Non-pigmented ciliary epithelial cell (primary cell): ENCODE results near the gene SLAIN1.

Experiments
- DNase-seq: peaks from one replicate; pipeline ENCODE4 v3.0.0-alpha.2; 2010; ENCODE audit warnings: low read depth

SLAIN1 gene

DNA sequence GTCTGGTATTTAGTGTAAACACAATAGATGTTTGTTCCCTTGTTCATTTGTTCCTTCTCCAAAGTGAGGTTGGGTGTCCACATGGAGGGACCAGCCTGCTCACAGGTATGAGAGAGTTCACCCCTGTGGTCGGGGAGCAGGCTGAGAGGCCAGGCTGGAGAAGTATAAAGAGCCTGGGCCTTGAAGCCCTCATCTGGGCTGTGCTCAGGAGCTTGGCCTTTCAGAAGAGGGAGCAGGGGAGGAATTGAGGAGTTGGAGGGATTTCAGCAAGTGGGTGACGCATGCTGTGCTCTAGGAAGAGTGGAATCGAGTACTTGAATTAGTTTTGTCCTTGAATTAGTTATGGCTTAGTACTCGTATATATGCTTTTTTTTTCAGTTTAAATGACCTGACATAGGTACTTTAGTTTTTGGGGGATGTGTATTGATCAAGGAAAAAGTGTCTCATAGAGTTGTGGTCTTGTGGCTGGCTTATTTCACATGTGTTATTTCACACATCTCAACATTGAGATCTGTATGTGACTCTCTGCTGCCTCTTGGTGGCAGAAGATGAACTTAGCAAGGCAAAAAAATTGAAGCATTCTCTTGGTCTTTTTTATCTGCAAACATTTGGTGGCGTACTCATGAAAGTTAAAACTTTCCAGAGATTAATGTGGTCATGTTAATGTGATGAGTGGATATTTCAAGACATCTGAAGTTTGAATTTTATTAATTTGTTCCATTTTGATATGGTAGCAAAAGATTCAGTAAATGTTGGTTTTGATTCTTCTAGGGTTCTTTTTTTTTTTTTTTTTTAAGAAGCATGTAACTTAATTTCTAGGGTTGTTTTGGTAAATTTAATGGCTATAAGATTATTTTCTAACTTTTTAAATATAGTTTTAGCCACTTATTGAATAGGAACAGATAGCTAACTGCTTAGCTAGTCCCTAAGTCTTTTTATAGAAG, 54.3 kb downstream of the SLAIN1 start:
- DNase-seq, result peak; percentile 15

DNA sequence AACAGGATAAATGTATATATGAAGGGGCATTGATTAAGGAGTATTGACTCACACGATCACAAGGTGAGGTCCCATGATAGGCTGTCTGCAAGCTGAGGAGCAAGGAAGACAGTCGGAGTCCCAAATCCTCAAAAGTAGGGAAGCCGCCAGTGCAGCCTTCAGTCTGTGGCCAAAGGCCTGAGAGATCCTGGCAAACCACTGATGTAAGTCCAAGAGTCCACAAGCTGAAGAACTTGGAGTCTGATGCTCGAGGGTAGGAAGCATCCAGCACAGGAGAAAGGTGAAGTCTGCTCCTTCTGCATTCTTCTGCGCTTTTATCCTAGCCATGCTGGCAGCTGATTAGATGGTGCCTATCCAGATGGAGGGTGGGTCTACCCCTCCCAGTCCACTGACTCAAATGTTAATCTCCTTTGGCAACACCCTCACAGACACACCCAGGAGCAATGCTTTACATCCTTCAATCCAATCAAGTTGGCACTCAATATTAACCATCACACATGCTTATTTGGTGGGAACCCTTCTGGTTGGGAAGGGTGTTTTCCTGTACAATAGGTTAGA, 55.1 kb downstream of the SLAIN1 start:
- no peak for DNase-seq

DNA sequence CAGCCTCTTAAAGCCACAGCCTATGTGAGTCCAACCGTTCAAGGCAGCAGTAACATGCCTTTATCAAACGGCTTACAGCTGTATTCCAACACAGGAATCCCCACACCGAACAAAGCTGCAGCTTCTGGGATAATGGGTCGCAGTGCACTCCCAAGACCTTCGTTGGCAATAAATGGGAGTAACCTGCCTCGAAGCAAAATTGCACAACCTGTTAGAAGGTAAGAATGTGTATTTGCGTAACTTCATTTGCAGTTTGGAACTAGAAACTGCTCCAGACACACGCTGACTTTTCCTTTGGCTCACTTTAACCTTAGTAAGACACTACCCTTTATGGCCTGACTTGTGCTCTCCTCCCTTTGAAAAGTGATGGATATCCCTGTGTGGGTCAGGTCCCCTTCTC, 63.4 kb downstream of the SLAIN1 start:
- no peak for DNase-seq

DNA sequence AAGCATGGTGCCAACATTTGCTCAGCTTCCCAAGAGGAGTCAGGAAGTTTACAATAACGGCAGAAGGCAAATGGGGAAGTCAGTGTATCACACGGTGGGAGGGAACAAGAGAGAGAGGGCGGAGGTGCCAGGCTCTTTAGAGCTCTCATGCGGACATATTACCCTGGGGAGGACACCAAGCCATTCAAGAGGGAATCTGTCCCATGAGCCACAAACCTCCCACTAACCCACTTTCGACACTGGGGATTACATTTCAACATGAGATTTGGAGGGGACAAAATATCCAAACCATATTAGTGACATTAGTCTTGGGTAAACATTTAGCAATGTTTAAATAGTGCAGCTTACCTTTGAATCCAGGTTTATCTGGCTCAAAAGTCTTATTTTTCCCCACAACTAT, 69.9 kb downstream of the SLAIN1 start:
- no peak for DNase-seq

DNA sequence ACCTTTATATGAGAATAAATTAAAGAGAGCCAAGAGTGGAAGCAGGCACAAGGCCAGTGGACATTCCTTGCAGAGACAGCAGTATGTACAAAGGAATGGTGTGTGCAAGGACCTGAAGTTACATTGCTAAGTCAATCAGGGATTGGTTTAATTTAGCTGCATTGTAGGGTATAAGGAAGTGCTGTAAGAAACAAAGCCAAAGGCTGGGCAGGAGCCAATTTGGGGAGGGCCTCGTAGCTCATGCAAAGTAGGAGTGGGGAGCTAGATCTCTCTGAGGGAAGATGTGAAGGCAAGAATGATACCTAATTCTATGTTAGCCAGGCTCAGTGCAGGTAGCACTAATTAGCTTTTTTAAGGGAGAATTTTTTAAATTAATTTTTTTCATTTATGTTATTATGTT, 76.7 kb downstream of the SLAIN1 start:
- DNase-seq, result no peak

DNA sequence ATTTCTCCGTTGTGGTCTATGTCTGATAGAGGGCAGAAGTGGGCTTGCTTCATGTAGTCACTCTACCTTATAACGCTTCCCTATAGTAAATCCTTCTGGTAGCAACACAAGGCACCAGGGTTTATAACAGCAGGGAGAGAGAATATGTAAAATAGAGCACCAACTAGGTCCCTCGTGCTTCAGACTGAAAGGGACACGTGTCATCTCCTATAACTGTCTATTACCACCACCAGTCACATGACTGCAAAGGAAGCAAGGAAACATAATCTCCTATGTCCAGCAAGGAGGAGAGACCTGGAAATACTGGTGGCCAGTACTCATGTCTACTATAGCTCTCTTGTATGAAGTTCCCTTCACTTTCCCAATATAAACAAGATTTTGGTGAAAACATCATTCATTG, 79.2 kb downstream of the SLAIN1 start:
- DNase-seq, result no peak

DNA sequence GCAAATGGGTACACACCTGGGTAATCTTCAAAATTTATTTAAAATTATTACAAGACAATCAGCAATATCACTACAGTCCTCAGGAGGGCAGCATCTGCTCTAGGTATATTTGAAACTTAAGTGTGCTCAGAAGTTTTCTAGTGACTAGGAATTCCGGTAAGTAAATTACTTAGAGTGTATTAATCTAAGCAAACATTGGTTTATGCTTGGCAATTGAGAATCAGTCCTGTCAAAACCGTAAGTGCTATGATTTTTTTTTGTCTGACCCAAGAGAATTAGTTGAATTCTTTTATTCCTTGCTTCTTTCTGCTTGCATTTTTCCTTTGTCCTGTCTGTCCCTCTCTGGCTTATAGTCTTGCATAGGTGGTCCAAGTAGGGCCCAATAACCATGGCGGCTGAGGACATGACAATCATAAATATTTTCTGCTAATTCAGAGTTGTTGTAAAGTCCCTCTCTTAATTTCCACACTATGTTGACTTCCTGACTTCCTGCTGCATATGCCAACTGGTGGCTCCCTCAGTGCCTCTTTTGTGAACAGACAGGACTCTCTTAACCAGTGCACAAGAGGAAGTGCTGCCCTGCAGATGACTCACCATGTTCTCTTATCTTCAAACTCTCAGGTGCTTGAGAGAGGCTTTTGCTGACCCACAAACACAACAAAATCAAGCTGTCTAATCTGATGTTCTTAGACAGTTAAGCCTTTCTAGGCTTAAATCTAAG, 82.2 kb downstream of the SLAIN1 start:
- DNase-seq, result peak; percentile 44

DNA sequence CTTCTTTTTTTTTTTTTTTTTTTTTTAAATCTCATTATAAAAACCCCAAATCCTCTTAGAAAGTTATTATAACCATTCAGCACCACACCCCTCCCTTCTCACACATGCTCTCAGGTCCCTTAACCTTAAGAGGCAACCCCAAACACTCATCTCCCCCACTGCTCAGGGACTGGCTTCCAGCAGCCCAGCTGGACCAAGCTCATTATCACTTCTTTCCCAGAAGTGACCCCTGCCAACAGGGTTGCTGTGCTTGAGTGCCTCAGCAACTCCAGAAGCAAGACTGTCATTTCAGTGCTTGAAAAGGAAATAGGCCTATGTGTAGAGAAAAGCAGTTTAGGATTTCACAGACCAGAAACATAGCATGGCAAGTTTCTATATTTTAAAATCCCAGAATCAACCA, 84.3 kb downstream of the SLAIN1 start:
- no peak for DNase-seq

DNA sequence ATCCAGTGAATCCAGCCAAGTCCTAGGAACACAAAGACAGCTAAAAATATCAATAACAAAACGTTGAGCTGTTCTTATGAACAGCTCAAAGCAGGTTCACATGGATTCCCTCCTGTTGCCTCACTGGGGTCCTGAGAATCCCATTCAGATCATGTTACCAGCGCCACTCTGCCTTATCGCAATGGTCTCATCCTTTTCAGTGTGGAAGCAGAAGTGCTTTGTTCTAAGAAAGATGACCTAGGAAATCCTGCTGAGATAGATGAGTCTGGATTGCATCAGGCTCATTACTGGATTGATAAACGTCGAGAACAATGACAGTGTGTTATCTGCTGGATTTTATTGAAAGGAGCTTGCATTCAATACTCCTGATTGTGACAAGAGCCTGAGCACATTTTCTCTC, 87.0 kb downstream of the SLAIN1 start:
- DNase-seq, result no peak

DNA sequence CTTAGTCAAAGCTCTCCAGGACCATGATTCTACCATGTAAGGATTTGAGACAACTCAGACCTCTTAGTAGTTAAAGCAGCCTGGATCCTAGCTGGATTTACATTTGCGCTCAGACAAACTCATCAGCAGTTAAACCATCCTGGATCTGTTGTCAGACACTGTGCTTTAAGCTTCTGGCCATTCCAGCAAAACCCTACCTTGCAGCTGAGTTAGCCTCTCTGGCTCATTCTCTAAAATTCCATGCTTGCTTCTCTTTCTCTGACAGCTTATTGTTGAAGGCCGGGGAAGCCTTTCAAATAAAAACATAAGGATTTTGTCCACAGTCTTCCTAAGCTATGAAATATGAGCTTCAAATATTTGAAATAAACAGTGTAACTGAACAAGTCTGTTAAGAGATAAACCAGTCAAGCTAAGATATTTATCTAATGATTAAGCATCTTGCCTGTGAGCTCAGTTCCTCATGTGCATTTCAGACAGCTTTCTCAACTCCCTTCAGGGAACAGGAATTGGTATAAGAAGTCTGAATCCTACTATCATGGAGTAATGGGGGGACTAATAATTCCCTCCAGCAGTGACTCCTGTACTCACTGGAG, 89.3 kb downstream of the SLAIN1 start:
- DNase-seq, result no peak

DNA sequence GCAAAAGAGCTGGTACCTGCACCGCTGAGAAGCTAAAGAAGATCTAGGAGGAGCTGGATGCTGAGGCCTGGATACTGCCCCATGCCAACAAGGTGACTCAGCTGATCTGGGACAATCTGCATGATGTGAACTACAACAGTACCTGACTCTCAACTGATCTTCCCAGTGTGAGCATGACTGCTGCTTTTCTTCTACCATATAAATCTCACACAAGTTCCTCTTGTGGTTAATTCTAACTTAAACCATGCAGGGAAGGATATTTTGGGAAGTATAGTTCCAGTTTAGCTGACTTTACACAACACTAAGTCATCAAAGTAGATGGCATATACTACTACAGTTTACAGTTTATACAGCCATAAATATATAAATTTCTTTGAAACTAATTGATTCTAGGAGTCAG, 91.9 kb downstream of the SLAIN1 start:
- no peak for DNase-seq

DNA sequence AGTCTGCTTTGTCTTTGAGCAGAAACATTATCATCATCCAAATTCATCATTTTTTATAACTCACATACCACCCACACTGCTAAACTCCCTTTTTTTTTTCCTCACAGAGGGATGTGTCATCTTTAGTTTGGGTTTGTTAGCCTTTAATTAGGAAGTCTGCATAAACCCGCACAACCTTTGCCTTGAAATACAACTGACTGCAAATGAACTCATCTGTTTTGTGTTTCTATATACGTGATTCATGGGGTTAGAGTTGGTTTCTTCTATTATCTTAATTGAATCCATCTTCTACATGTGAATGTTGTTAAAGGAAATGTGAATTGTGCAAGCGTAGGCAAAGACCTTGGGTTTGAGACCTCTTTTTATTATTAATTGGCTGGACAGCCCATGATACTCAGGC, 102.7 kb downstream of the SLAIN1 start:
- DNase-seq, result no peak

DNA sequence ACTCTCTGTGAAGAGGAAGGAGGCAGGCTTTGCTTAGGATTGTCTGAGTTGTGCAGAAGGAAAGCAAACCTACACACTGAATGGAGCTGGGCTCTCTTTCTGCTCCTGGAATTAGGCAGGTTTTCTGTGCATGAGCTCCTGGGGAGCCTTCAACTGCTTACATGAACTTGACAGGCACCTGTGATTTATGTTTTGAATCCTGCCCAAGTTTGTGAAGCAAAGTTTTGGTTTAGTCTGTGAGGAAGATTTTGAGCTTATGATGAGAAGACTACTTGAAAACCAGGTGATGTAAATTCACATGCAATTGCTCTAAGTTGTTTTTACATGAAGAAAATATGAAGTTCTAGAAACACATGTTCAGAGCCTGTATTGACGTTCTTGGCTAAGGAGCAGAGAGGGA, 109.0 kb downstream of the SLAIN1 start:
- DNase-seq, result no peak

DNA sequence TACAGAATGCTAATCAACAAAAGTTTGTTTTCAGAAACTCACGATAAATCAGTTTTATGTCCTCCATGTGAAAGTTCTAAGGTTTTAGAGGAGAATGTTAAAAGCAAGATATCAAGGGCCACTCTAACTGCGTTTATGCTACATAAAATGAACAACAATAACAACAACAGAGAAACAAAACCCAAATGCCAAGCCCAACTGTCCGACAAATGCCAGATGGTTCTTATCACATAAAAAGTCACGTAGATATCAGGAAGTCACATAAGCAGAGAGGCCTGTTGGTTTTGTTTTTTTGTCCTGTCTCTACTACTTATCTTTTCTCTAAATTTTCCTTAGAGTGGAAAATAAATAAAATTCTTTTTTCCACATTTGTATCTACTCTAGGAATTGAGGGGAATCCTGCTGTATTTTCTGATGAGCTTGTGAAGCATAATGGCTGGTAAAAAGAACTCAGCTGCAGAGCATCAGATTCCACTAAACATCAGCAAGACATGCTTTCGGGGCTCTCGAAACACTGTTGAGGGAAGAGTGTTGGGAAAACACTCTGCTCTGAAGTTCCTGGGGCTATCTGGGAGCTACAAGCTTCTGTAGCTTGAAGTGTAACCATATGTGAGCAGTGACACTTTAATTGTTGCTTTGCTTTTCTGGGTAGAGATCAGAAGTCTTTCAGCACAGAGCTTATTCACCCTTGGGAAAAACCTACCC, 110.1 kb downstream of the SLAIN1 start:
- no peak for DNase-seq

DNA sequence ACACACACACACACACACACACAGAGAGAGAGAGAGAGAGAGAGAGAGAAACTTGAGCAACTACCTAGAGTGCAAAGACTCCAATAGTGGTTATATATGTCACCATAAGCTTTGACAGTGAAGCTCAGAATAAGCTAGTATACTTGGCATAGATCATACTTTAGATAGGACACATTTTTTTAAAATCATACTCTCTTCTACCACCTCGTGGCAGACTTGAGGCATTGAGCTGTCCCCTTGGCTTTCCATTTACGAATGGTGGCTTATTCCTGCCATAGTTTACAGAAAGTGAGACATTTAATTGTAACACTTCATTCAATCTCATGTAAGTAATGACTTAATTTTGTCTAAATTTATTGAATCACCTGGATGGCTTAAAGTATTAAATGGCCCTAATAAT, 112.9 kb downstream of the SLAIN1 start:
- no peak for DNase-seq

DNA sequence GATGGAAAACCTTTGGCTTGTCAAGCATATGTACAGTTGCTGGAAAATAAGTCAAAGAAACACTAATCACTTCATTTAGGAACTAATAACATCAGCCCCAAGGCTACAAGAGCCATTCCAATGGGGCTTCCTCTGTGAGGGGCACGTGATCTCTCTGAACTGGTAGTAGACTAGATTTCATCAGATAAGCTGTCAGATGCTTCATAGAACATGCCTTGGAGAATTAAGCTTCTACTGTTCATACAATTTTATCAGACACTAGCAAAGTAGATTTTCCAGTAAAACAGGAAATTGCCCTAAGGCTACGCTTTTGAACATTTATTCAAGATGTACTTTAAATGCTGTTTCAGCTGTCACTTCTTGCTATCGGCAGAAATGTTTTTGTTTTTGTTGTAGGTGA, 113.4 kb downstream of the SLAIN1 start:
- no peak for DNase-seq

DNA sequence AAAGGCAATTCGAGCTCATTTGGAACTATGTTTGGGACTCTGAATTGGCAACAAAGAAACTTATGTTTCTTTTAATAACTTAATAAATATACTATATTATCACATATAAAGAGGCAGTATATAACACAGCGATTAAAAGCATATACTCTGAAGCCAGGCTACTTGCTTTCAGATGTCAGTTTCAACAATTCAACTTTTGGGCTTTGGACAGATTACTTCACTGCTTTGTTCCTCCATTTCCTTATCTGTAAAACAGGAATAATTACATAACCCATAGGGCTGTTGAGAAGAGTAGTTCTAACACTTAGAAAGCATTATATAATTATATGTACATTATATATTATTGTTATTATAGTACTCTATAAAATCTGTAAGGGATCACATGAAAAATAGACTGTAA, 113.9 kb downstream of the SLAIN1 start:
- no peak for DNase-seq

DNA sequence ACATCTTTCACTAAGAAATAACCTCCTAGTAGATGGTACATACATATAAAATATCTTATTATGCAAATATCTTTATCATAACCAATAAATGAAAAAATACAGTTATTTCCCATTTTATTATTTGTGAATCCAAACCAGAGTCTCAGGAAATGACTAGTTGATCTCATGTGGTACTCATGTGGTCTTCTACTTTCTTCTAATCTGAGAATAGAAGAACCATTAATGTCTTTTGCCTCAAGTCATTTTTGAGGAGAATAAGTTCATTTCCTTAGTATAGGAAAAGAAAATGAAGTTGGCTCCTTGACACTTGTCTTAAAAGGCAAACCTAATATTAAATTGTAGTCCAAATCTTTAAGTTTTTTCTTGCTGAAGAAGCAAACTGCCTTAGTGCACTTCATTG, 114.5 kb downstream of the SLAIN1 start:
- no peak for DNase-seq
